ENCODE measurements around the gene WDR6. TPM values are rescaled to one million over a fixed set of nuclear protein-coding genes. Genes with fewer than 3 reads are reported as not detected.

Gene WDR6
- polyA plus RNA-seq, 2 of the 4 experiments (the other 2 are of a cell fraction), result 64.2 to 99.6 TPM

- POLR2A ChIA-PET, result interaction anchor here (2.2 kb wide), 1 partner anchor 70 kb away, joined by 7 read pairs; the partner anchor contains the start of gene QRICH1
- H3K4me1 ChIP-seq, result peaks cover 31% of the 10 kb centered on the region
- FAIRE-seq (no peak), ATAC-seq (no peak), DNase-seq (ENCODE audit: low read depth in 1 of 2, low spot score in 1 of 2) (no peak)
- H3K27ac ChIP-seq, result no peak overlapping the region
- no peak overlapping the region for H3K4me2 ChIP-seq
- WGBS (ENCODE audit: missing lambda C conversion rate), result 92% methylated on average over 4 of the region's 5 CpGs
- TF ChIP-seq HEYL (CRISPR knock-in tag; IDR thresholded peaks at IDR 0.05), result no peak
- no peak for TF ChIP-seq JUN (IDR thresholded peaks at IDR 0.05)
- TF ChIP-seq CHD2 (IDR thresholded peaks at IDR 0.05; ENCODE audit: low read length, partially characterized antibody), result no peak
- no peak overlapping the region for H3K4me3 ChIP-seq
- no peaks in the 10 kb centered on the region for H3K9me3 ChIP-seq
- CTCF ChIA-PET, result interaction anchor here (30.1 kb wide), 1 partner anchor 33 kb away, joined by 385 read pairs; the partner anchor contains the start of gene P4HTM
Observed at GRCh38 chr3:49024449-49024848, 17.3 kb downstream of the WDR6 start.

GRCh38 chr3:49025005-49025792 is 18.0 kb downstream of the WDR6 start:
- H3K9me3 ChIP-seq, result no peaks in the 10 kb centered on the region
- no peak overlapping the region for H3K27ac ChIP-seq
- ChIA-PET CTCF (interaction anchor here (0.6 to 30.1 kb wide), 3 partner anchors 15 to 69 kb away, joined by 3 to 385 read pairs (median 4); partner anchors contain the start of genes P4HTM and QRICH1), POLR2A (interaction anchor here (1.4 to 2.2 kb wide), 2 partner anchors 15 to 69 kb away, joined by 3 to 7 read pairs; partner anchors contain the start of gene QRICH1)
- H3K4me1 ChIP-seq, result peaks cover 24% of the 10 kb centered on the region
- no peak for TF ChIP-seq PHF8 (IDR thresholded peaks at IDR 0.05; ENCODE audit: borderline replicate concordance, low read depth)
- 0 out of 4 replicates have a peak, but pooled peaks of 1 of the 2 experiments have one; percentile 37 for TF ChIP-seq CEBPB (IDR thresholded peaks at IDR 0.05)
- no peak for TF ChIP-seq HES2 (IDR thresholded peaks at IDR 0.05)
- peak; percentile 18; the same call in 1 of the 2 replicates for TF ChIP-seq POLR2A (IDR thresholded peaks at IDR 0.05; ENCODE audit: low read length)
- no peak for TF ChIP-seq E2F6 (IDR thresholded peaks at IDR 0.05; ENCODE audit: borderline replicate concordance, low read depth)
- DNase-seq (ENCODE audit: low read depth in 1 of 2, low spot score in 1 of 2) (no peak), FAIRE-seq (no peak), ATAC-seq (no peak)
- no peak overlapping the region for H3K4me2 ChIP-seq
- WGBS (ENCODE audit: missing lambda C conversion rate), result 91% methylated on average over 7 of the region's 13 CpGs
- H3K4me3 ChIP-seq, result no peak overlapping the region

GRCh38 chr3:49025793-49026520 is 18.8 kb downstream of the WDR6 start:
- Histone ChIP-seq H3K4me3 (no peak overlapping the region), H3K4me1 (peaks cover 24% of the 10 kb centered on the region), H3K9me3 (no peaks in the 10 kb centered on the region), H3K27ac (no peak overlapping the region), H3K4me2 (no peak overlapping the region)
- POLR2A ChIA-PET, result interaction anchor here (0.8 to 2.2 kb wide), 3 partner anchors 14 to 68 kb away, joined by 3 to 7 read pairs (median 3); partner anchors contain the start of gene QRICH1
- FAIRE-seq (no peak), DNase-seq (ENCODE audit: low read depth in 1 of 2, low spot score in 1 of 2) (no peak), ATAC-seq (no peak)
- 94% methylated on average over 8 of the region's 8 CpGs for WGBS (ENCODE audit: missing lambda C conversion rate)
- TF ChIP-seq PBX3 (IDR thresholded peaks at IDR 0.05), result 0 out of 2 replicates have a peak, but pooled peaks have one; percentile 10
- TF ChIP-seq NFE2L2 (conservative IDR thresholded peaks at IDR 0.05; ENCODE audit: low read length), result no peak
- CTCF ChIA-PET, result interaction anchor here (0.8 to 30.1 kb wide), 4 partner anchors 19 to 69 kb away, joined by 3 to 385 read pairs (median 4); partner anchors contain the start of genes P4HTM, QRICH1 and WDR6

GRCh38 chr3:49026536-49026935 is 19.3 kb downstream of the WDR6 start:
- CTCF ChIA-PET, result interaction anchor here (0.8 to 30.1 kb wide), 3 partner anchors 19 to 67 kb away, joined by 3 to 385 read pairs (median 3); partner anchors contain the start of genes P4HTM, QRICH1 and WDR6
- peaks cover 24% of the 10 kb centered on the region for H3K4me1 ChIP-seq

More at GRCh38 chr3:49026536-49026935, 19.3 kb downstream of the WDR6 start:
- Histone ChIP-seq H3K27ac (no peak overlapping the region), H3K4me2 (no peak overlapping the region), H3K4me3 (no peak overlapping the region), H3K9me3 (no peaks in the 10 kb centered on the region)
- POLR2A ChIA-PET, result interaction anchor here (0.8 kb wide), 1 partner anchor 67 kb away, joined by 3 read pairs; no protein-coding TSS in a partner anchor
- no peak for TF ChIP-seq RARB (CRISPR knock-in tag; IDR thresholded peaks at IDR 0.05)
- WGBS (ENCODE audit: missing lambda C conversion rate), result 95% methylated on average over 2 of the region's 3 CpGs
- ATAC-seq (no peak), FAIRE-seq (no peak), DNase-seq (ENCODE audit: low read depth in 1 of 2, low spot score in 1 of 2) (no peak)
